ENCODE measurements around the gene FERMT2. TPM values are rescaled to one million over a fixed set of nuclear protein-coding genes. Genes with fewer than 3 reads are reported as not detected.

Gene FERMT2, protein sequence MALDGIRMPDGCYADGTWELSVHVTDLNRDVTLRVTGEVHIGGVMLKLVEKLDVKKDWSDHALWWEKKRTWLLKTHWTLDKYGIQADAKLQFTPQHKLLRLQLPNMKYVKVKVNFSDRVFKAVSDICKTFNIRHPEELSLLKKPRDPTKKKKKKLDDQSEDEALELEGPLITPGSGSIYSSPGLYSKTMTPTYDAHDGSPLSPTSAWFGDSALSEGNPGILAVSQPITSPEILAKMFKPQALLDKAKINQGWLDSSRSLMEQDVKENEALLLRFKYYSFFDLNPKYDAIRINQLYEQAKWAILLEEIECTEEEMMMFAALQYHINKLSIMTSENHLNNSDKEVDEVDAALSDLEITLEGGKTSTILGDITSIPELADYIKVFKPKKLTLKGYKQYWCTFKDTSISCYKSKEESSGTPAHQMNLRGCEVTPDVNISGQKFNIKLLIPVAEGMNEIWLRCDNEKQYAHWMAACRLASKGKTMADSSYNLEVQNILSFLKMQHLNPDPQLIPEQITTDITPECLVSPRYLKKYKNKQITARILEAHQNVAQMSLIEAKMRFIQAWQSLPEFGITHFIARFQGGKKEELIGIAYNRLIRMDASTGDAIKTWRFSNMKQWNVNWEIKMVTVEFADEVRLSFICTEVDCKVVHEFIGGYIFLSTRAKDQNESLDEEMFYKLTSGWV
- 35.7 to 49.1 TPM (median 40.4 TPM) in 5 replicates for total RNA-seq (2022; extraction: Qiagen RNA extraction; ENCODE audit: low read depth)

DNA sequence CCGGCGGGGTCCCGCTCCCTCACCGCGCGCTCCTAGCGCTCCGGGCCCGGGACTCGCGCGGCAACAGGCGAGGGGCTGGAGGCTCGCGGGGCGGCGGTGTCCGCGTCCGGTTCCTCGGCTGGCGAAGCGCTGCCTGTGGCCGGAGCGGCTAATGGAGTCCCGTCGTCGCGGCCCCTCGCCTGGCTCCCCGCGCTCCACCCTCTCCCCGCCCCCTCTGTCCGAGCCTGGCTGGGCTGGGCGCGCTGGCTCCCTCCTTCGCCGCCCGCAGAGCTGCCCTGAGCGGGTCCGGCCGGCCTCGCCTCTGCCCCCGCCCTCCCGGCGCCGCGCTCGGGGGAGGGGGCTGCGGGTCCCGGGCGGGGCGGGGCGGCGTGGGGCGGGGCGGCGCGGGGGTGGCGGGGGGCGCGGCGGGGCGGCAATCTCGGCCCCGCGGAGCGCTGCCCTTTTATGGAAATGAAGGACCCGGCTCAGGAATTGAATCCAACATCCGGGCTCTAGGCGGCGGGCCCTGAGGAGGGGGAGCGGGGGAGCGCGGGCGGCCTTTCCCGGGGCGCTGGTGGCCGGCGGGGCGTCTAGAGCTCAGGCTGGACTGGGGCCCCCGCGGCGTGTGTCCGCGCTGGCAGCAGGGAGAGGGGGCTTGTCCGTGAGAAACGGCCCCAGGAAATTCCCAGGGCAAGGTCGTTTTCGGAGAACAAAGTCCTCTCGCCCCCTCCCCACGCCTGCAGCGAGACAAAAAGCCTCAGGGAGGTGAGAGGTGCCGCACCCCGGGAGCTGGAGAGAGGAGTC, at the start of gene FERMT2:
FERMT2 (minus strand) TSS at position 153 of the 783 bp plus-strand sequence. CDS start 482 bp downstream, outside the sequence.

Other genes with a start within 250 kb of the FERMT2 start
- 86.8 to 101 TPM (median 93.0 TPM) in 5 replicates for gene PSMC6, start 243.8 kb downstream of the FERMT2 start, total RNA-seq (2022; extraction: Qiagen RNA extraction; ENCODE audit: low read depth)
- 4.0 to 7.6 TPM (median 6.3 TPM) in 5 replicates for gene STYX, start 220.9 kb downstream of the FERMT2 start, total RNA-seq (2022; extraction: Qiagen RNA extraction; ENCODE audit: low read depth)
- 45.4 to 53.9 TPM (median 49.2 TPM) in 5 replicates for gene GNPNAT1, start 159.4 kb downstream of the FERMT2 start, total RNA-seq (2022; extraction: Qiagen RNA extraction; ENCODE audit: low read depth)
- 6.2 to 8.2 TPM (median 7.7 TPM) in 5 replicates for gene DDHD1, start 202.3 kb upstream of the FERMT2 start, total RNA-seq (2022; extraction: Qiagen RNA extraction; ENCODE audit: low read depth)